ENCODE results near the gene PAPSS2. TPM values are rescaled to one million over a fixed set of nuclear protein-coding genes. Genes with fewer than 3 reads are reported as not detected.

Gene PAPSS2
- 3.7 TPM for total RNA-seq

DNA sequence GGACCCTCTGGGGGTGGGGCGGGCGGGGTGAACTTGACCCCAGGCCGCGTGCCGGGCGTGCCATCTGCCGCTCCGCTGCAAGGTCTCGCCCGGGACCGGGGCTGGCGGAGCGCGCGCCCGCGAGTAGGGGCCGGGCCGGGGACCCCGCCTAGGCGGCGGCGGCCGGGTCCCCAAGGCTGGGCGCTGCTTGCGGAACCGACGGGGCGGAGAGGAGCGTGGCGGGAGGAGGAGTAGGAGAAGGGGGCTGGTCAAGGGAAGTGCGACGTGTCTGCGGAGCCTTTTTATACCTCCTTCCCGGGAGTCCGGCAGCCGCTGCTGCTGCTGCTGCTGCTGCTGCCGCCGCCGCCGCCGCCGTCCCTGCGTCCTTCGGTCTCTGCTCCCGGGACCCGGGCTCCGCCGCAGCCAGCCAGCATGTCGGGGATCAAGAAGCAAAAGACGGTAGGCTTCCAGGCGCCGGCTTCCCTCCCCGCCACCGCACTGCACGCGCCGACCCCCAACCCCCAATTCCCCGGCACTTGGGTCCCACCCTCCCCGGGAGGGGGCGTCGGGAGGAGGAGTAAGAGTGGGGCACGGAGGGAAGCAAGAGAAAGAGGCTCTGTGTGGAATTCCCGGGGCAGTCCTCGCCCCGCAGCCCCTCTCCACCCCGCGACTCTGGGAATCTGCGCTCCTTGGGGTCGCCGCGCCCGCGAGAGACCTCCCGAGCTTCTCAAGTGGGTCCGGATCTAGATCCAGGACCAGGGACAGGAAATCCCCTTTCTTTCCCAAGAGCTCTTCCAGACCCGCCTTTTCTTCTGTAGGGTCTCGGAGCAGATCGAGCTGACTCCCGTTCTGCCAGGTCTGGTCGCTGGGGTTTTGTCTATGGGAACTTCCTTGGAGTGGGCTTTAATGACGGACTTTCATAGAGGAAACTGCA lies at the start of gene PAPSS2:
TSS of gene PAPSS2 (plus strand) at position 308 of the 913 bp plus-strand sequence. CDS start at position 412, 104 bp downstream.

Other genes with a start within 250 kb of the PAPSS2 start
- gene MINPP1, start 155.0 kb upstream of the PAPSS2 start, total RNA-seq, result 25.1 TPM
- 94.6 TPM for gene ATAD1, start 158.3 kb downstream of the PAPSS2 start, total RNA-seq
- 1.4 TPM for gene KLLN, start 203.7 kb downstream of the PAPSS2 start, total RNA-seq
- 249 TPM for gene PTEN, start 203.7 kb downstream of the PAPSS2 start, total RNA-seq